Measurements from ENCODE around the gene SMAD3.

Gene SMAD3

DNA sequence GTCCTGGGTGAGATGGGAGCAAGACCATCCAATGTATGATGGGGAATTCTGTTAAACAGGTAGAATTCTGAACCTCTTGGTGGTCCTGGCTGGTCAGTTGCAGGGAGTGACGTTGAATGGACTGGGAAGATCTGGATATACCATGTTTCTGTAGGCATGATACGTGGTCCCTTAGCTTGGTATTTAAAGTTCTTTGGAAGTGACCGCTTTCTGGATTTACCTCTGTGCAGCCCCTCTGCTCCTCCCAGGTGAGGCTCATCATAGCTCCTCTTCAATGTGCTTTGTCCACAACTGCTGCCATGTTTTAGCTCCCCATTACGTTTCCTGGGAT lies 37.2 kb downstream of the SMAD3 start:
- TF ChIP-seq, protein P1, sequence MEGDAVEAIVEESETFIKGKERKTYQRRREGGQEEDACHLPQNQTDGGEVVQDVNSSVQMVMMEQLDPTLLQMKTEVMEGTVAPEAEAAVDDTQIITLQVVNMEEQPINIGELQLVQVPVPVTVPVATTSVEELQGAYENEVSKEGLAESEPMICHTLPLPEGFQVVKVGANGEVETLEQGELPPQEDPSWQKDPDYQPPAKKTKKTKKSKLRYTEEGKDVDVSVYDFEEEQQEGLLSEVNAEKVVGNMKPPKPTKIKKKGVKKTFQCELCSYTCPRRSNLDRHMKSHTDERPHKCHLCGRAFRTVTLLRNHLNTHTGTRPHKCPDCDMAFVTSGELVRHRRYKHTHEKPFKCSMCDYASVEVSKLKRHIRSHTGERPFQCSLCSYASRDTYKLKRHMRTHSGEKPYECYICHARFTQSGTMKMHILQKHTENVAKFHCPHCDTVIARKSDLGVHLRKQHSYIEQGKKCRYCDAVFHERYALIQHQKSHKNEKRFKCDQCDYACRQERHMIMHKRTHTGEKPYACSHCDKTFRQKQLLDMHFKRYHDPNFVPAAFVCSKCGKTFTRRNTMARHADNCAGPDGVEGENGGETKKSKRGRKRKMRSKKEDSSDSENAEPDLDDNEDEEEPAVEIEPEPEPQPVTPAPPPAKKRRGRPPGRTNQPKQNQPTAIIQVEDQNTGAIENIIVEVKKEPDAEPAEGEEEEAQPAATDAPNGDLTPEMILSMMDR (IDR thresholded peaks at IDR 0.05; ENCODE audit: borderline replicate concordance, control extremely low read depth, extremely low read depth, insufficient read depth, missing control alignments), result no peak
- DNase-seq (ENCODE audit: low spot score), result no peak
- in situ Hi-C loops (cut with MboI; ENCODE audit: low sequenced_read_pairs, unreplicated experiment), result no loop called here

DNA sequence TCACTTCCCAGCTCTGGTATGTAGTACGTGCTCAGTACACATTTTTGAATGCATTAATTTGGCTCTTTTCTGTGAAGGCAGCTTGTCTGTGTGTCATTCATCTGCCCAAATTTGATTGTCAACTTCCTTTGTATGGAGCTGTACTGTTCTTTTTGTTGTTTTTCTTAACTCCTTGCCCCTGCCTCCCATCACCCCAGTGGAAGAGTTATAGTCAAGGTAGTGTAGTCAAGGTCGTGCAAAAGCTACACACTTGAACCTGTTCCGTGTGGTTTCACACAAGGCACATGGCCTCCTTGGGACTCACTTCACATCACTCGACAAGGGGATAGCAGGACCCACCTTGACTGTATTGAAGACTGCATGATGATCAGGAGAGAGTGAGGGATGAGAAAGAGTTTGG lies 37.6 kb downstream of the SMAD3 start:
- DNase-seq (ENCODE audit: low spot score), result no peak
- TF ChIP-seq, protein P1 (IDR thresholded peaks at IDR 0.05; ENCODE audit: borderline replicate concordance, control extremely low read depth, extremely low read depth, insufficient read depth, missing control alignments), result no peak
- in situ Hi-C loops (cut with MboI; ENCODE audit: low sequenced_read_pairs, unreplicated experiment), result no loop called here

DNA sequence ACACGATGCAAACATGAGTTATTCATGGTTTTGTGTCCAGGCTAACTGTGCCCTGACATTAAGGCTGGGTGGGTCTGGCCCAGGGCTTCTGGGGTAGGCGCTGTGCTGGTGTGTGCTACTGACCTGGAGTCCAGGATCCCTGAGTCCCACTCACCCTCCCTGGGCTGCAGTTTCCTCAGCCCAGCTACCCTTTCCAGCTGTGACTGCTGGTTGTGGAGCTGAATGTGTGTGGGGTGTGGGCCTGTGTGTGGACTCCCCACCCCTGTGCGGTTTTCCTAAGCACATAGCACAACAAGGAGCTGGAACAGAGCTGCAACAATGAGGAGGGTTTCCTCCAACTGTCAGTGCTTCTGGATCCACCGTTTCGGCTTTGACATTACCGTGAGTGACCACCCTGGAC lies 38.0 kb downstream of the SMAD3 start:
- TF ChIP-seq, protein P1 (IDR thresholded peaks at IDR 0.05; ENCODE audit: borderline replicate concordance, control extremely low read depth, extremely low read depth, insufficient read depth, missing control alignments), result no peak
- no peak for DNase-seq (ENCODE audit: low spot score)
- in situ Hi-C loops (cut with MboI; ENCODE audit: low sequenced_read_pairs, unreplicated experiment), result no loop called here

DNA sequence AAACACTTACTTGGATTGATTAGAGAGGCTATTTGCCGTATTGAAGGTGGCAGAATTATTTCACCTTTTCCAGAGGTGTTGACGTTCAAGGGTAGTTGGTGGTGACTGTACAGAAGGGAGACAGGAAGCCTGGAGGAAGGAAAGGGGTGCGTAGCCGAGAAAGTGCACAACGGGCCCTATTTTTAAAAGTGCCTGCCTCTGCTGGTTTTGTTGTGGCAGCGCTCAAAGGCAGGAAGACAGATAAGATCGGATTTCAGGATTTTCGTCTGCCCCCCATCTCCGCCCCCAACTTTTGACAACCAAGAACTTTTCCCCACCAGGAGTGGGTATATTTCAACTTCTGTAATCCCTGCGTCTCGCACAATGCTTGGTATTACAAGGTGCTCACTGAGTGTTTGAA lies 38.5 kb downstream of the SMAD3 start:
- TF ChIP-seq, protein P1 (IDR thresholded peaks at IDR 0.05; ENCODE audit: borderline replicate concordance, control extremely low read depth, extremely low read depth, insufficient read depth, missing control alignments), result no peak
- in situ Hi-C loops (cut with MboI; ENCODE audit: low sequenced_read_pairs, unreplicated experiment), result no loop called here
- DNase-seq (ENCODE audit: low spot score), result no peak

DNA sequence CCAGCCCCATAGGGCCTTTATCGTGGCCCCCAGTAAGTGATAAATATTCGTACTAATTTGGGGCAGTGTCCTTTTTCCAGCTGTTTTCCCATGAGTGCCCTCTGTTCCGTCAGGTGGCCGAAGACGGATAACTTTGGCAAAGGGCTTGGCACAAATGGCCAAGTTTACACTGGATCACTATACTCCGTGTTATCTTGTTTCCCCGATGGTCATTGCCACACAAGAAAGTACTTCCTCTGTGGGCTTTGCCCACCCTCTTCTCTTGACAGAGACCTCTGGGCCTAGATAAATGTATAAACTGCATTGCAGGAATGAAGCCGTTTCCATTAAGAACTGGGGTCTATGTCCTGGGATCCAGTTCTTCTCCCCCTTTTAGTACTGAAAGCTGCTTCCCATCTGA lies 39.1 kb downstream of the SMAD3 start:
- in situ Hi-C loops (cut with MboI; ENCODE audit: low sequenced_read_pairs, unreplicated experiment), result no loop called here
- TF ChIP-seq, protein P1 (IDR thresholded peaks at IDR 0.05; ENCODE audit: borderline replicate concordance, control extremely low read depth, extremely low read depth, insufficient read depth, missing control alignments), result no peak
- no peak for DNase-seq (ENCODE audit: low spot score)

DNA sequence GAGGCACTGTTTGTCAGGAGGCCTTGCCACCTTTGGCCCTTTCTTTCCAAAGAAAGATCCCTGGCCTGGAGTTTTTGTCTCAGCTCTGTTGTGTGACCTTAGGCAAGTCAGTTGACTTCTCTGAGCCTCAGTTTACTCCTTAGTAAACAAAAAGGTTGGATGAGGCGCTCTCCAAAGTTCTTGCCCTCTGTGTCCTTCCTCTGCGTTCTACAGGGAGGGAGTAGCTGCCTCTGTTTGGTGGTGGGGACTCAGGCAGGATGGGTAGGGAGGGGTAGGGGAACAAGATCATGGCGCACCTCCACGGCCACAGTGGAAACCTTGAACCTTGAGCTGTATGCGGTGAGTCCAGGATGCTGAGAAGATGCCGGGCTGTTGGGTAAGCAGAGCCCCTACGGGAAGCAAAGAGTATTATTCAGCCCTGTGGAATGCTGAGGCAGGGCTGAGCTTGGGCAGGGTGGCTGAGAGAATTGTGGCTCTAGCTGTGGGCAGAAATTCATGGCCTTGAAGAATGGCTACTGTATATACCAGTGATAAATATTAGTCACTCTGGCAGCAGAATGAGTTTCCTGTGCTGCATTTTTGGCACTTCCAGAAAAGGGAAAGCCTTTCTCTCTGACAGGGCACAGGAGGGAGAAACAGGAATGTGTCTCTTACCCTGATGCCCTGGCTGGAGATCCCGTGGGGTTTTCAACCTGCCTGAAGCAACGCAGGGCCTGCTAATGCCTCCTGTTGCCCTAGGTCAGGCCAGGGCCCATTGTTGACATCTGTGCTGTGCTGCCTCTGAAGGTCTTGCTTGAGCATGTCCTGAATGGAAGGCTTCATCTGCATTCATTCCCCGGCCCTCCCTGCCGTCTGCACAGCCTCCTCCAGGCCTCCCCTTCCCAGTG lies 39.9 kb downstream of the SMAD3 start:
- in situ Hi-C loops (cut with MboI; ENCODE audit: low sequenced_read_pairs, unreplicated experiment), result no loop called here

More for the DNA sequence above, 39.9 kb downstream of the SMAD3 start:
- TF ChIP-seq, protein P1 (IDR thresholded peaks at IDR 0.05; ENCODE audit: borderline replicate concordance, control extremely low read depth, extremely low read depth, insufficient read depth, missing control alignments), result no peak
- DNase-seq (ENCODE audit: low spot score), result no peak

Data from GM13976 (cell line).